Measurements from ENCODE around the gene GANC.

Gene GANC

DNA sequence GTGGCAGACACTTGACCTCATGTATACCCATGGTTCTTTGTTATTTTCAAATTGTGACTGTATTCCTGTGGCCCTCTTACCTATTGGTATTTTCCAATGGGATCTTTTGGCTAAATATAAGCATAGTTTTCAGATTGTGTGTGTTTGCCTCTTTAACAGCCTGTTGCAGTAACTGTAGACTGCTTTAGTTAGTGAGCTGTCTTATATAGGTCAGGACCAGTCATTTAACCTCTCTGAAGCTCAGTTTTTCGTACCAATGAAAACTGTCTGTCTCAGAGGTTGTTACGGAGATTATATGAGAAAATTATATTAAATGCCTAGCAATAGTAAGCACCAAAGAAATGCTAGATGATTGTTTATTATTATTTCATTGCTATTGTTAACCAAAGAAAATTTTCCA, 57.0 kb downstream of the GANC start:
- no peak overlapping the region for H2BK12ac ChIP-seq (ENCODE audit: low read length)
- no peak overlapping the region for H2AK5ac ChIP-seq (ENCODE audit: low read depth, low read length)
- no peak overlapping the region for H3K4me3 ChIP-seq (ENCODE audit: low read length in 2 of 2)
- no peak overlapping the region for H2AFZ ChIP-seq (ENCODE audit: low read length)
- H2BK5ac ChIP-seq (ENCODE audit: low read length) = no peak overlapping the region
- H3K23ac ChIP-seq (ENCODE audit: low read depth, low read length, poor library complexity) = no peak overlapping the region
- peaks cover 0 to 3% of the 10 kb centered on the region in 2 donors for H3K36me3 ChIP-seq (replicated peaks in 1 of 2; ENCODE audit: control insufficient read depth in 2 of 2, insufficient read depth in 2 of 2, low read length in 2 of 2)
- H4K91ac ChIP-seq (ENCODE audit: low read depth, low read length, poor library complexity) = no peak overlapping the region
- no peak overlapping the region for H2BK120ac ChIP-seq (ENCODE audit: low read depth, low read length)
- H3K79me1 ChIP-seq (ENCODE audit: low read depth, low read length) = no peaks in the 10 kb centered on the region
- DNase-seq (ENCODE audit: low spot score) = no peak
- no peak overlapping the region for H3K27ac ChIP-seq (replicated peaks; ENCODE audit: low read length)
- H3K9me3 ChIP-seq (replicated peaks in 1 of 2; ENCODE audit: control insufficient read depth in 2 of 2, insufficient read depth in 1 of 2, low read depth in 1 of 2, low read length in 2 of 2) = peaks cover 0 to 6% of the 10 kb centered on the region in 2 donors
- H3K9ac ChIP-seq (ENCODE audit: low read depth, low read length, poor library complexity) = no peak overlapping the region
- no peak overlapping the region for H3K18ac ChIP-seq (ENCODE audit: low read length)
- H3K27me3 ChIP-seq (ENCODE audit: control insufficient read depth in 3 of 3, insufficient read depth in 3 of 3, low read depth in 1 of 3, low read length in 3 of 3) = no peaks in the 10 kb centered on the region
- H2BK15ac ChIP-seq (ENCODE audit: low read length) = no peak overlapping the region
- no peaks in the 10 kb centered on the region for H3K4me1 ChIP-seq (ENCODE audit: control insufficient read depth in 2 of 2, insufficient read depth in 1 of 2, low read depth in 1 of 2, low read length in 2 of 2)
- no peak overlapping the region for H3K14ac ChIP-seq (ENCODE audit: low read length)
- WGBS, 2 donors (ENCODE audit: extremely low coverage in 2 of 2, insufficient read length in 2 of 2, insufficient replicate concordance in 1 of 2) = no CpG with 5 or more reads among the region's 2 CpGs
- no peak overlapping the region for H3K4me2 ChIP-seq (ENCODE audit: insufficient read depth, low read length, poor library complexity, severe bottlenecking)
- H4K8ac ChIP-seq (ENCODE audit: low read depth, low read length) = no peak overlapping the region
- no peak overlapping the region for H3K4ac ChIP-seq (ENCODE audit: low read length)

DNA sequence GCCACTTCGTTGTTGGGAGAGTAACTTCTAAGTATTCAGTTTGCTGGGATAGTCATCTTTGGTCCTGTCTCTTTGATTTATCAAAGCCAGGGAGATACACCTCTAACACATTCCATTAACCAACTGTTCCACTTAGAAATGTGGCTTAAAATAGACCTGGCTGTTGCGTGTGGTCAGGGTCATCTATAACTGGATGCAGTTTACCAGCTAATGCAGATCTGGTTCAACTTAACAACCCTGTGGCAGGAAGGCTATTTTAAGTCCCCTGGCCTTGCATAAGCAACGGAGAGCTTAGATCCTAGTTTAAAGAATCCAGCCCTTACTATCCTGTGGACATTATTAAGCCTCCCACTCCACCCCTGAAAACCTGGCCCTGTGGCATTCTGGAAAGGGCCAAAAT, 58.2 kb downstream of the GANC start:
- Histone ChIP-seq H3K4me1 (ENCODE audit: control insufficient read depth in 2 of 2, insufficient read depth in 1 of 2, low read depth in 1 of 2, low read length in 2 of 2) (no peaks in the 10 kb centered on the region), H3K4me2 (ENCODE audit: insufficient read depth, low read length, poor library complexity, severe bottlenecking) (no peak overlapping the region), H3K9me3 (replicated peaks in 1 of 2; ENCODE audit: control insufficient read depth in 2 of 2, insufficient read depth in 1 of 2, low read depth in 1 of 2, low read length in 2 of 2) (peaks cover 0 to 12% of the 10 kb centered on the region in 2 donors), H3K4ac (ENCODE audit: low read length) (no peak overlapping the region), H3K4me3 (ENCODE audit: low read length in 2 of 2) (no peak overlapping the region), H2AFZ (ENCODE audit: low read length) (no peak overlapping the region), H3K27me3 (ENCODE audit: control insufficient read depth in 3 of 3, insufficient read depth in 3 of 3, low read depth in 1 of 3, low read length in 3 of 3) (no peaks in the 10 kb centered on the region), H3K79me1 (ENCODE audit: low read depth, low read length) (no peaks in the 10 kb centered on the region), H3K23ac (ENCODE audit: low read depth, low read length, poor library complexity) (no peak overlapping the region), H3K18ac (ENCODE audit: low read length) (no peak overlapping the region), H3K27ac (replicated peaks; ENCODE audit: low read length) (no peak overlapping the region), H2AK5ac (ENCODE audit: low read depth, low read length) (no peak overlapping the region), H2BK15ac (ENCODE audit: low read length) (no peak overlapping the region), H3K36me3 (replicated peaks in 1 of 2; ENCODE audit: control insufficient read depth in 2 of 2, insufficient read depth in 2 of 2, low read length in 2 of 2) (peaks cover 0 to under 1% of the 10 kb centered on the region in 2 donors), H3K14ac (ENCODE audit: low read length) (no peak overlapping the region), H4K8ac (ENCODE audit: low read depth, low read length) (no peak overlapping the region), H3K9ac (ENCODE audit: low read depth, low read length, poor library complexity) (no peak overlapping the region), H2BK120ac (ENCODE audit: low read depth, low read length) (no peak overlapping the region), H2BK12ac (ENCODE audit: low read length) (no peak overlapping the region), H4K91ac (ENCODE audit: low read depth, low read length, poor library complexity) (no peak overlapping the region), H2BK5ac (ENCODE audit: low read length) (no peak overlapping the region)
- DNase-seq (ENCODE audit: low spot score) = no peak
- WGBS, 2 donors (ENCODE audit: extremely low coverage in 2 of 2, insufficient read length in 2 of 2, insufficient replicate concordance in 1 of 2) = no CpG with 5 or more reads among the region's 3 CpGs

DNA sequence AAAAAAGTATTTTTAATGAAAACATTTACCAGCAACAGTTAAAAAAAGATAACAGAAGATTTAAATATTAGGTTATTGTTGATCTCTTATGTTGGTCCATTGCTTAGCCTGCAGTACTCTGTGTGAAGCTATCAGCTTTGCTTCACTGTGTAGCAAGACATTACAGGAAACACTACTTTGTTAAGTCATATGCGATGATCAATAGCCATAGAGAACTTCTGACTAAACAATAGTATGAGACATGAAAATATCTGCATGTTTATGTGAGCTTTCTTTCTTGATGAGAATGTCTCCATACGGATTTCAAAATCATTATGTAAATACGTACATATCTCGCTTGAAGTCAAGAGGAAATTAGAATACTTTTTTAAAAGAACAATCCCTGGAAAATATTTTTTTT, 59.3 kb downstream of the GANC start:
- Histone ChIP-seq H3K4ac (ENCODE audit: low read length) (no peak overlapping the region), H3K4me1 (ENCODE audit: control insufficient read depth in 2 of 2, insufficient read depth in 1 of 2, low read depth in 1 of 2, low read length in 2 of 2) (no peaks in the 10 kb centered on the region), H4K91ac (ENCODE audit: low read depth, low read length, poor library complexity) (no peak overlapping the region), H3K4me3 (ENCODE audit: low read length in 2 of 2) (no peak overlapping the region), H2BK15ac (ENCODE audit: low read length) (no peak overlapping the region), H3K9ac (ENCODE audit: low read depth, low read length, poor library complexity) (no peak overlapping the region), H2BK12ac (ENCODE audit: low read length) (no peak overlapping the region), H3K27ac (replicated peaks; ENCODE audit: low read length) (no peak overlapping the region), H2AFZ (ENCODE audit: low read length) (no peak overlapping the region), H3K18ac (ENCODE audit: low read length) (no peak overlapping the region), H3K14ac (ENCODE audit: low read length) (no peak overlapping the region), H4K8ac (ENCODE audit: low read depth, low read length) (no peak overlapping the region), H3K9me3 (replicated peaks in 1 of 2; ENCODE audit: control insufficient read depth in 2 of 2, insufficient read depth in 1 of 2, low read depth in 1 of 2, low read length in 2 of 2) (peaks cover 0 to 12% of the 10 kb centered on the region in 2 donors), H3K79me1 (ENCODE audit: low read depth, low read length) (no peaks in the 10 kb centered on the region), H3K36me3 (replicated peaks in 1 of 2; ENCODE audit: control insufficient read depth in 2 of 2, insufficient read depth in 2 of 2, low read length in 2 of 2) (no peaks in the 10 kb centered on the region), H3K27me3 (ENCODE audit: control insufficient read depth in 3 of 3, insufficient read depth in 3 of 3, low read depth in 1 of 3, low read length in 3 of 3) (no peaks in the 10 kb centered on the region), H2BK120ac (ENCODE audit: low read depth, low read length) (no peak overlapping the region), H2AK5ac (ENCODE audit: low read depth, low read length) (no peak overlapping the region), H3K4me2 (ENCODE audit: insufficient read depth, low read length, poor library complexity, severe bottlenecking) (no peak overlapping the region), H2BK5ac (ENCODE audit: low read length) (no peak overlapping the region), H3K23ac (ENCODE audit: low read depth, low read length, poor library complexity) (no peak overlapping the region)
- WGBS, 2 donors (ENCODE audit: extremely low coverage in 2 of 2, insufficient read length in 2 of 2, insufficient replicate concordance in 1 of 2) = no CpG with 5 or more reads among the region's 4 CpGs
- no peak for DNase-seq (ENCODE audit: low spot score)

DNA sequence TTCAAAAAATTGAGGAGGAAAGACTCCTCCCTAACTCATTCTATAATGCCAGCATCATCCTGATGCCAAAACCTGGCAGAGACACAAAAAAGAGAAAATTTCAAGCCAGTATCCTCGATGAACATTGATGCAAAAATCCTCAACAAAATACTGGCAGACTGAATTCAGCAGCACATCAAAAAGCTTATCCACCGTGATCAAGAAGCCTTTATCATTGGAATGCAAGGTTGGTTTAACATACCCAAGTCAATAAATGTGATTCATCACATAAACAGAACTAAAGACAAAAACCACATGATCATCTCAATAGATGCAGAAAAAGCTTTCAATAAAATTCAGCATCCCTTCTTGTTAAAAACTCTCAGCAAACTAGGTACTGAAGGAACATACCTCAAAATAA, 62.1 kb downstream of the GANC start:
- Histone ChIP-seq H4K8ac (ENCODE audit: low read depth, low read length) (no peak overlapping the region), H2BK120ac (ENCODE audit: low read depth, low read length) (no peak overlapping the region), H2BK5ac (ENCODE audit: low read length) (no peak overlapping the region), H3K4me1 (ENCODE audit: control insufficient read depth in 2 of 2, insufficient read depth in 1 of 2, low read depth in 1 of 2, low read length in 2 of 2) (no peaks in the 10 kb centered on the region), H2BK12ac (ENCODE audit: low read length) (no peak overlapping the region), H3K4me2 (ENCODE audit: insufficient read depth, low read length, poor library complexity, severe bottlenecking) (no peak overlapping the region), H3K9me3 (replicated peaks in 1 of 2; ENCODE audit: control insufficient read depth in 2 of 2, insufficient read depth in 1 of 2, low read depth in 1 of 2, low read length in 2 of 2) (peaks cover 0 to 12% of the 10 kb centered on the region in 2 donors), H3K36me3 (replicated peaks in 1 of 2; ENCODE audit: control insufficient read depth in 2 of 2, insufficient read depth in 2 of 2, low read length in 2 of 2) (no peaks in the 10 kb centered on the region), H3K27me3 (ENCODE audit: control insufficient read depth in 3 of 3, insufficient read depth in 3 of 3, low read depth in 1 of 3, low read length in 3 of 3) (no peaks in the 10 kb centered on the region), H3K18ac (ENCODE audit: low read length) (no peak overlapping the region), H3K23ac (ENCODE audit: low read depth, low read length, poor library complexity) (no peak overlapping the region), H3K79me1 (ENCODE audit: low read depth, low read length) (no peaks in the 10 kb centered on the region), H3K4me3 (ENCODE audit: low read length in 2 of 2) (no peak overlapping the region), H4K91ac (ENCODE audit: low read depth, low read length, poor library complexity) (no peak overlapping the region), H3K9ac (ENCODE audit: low read depth, low read length, poor library complexity) (no peak overlapping the region), H2AFZ (ENCODE audit: low read length) (no peak overlapping the region), H2BK15ac (ENCODE audit: low read length) (no peak overlapping the region), H3K27ac (replicated peaks; ENCODE audit: low read length) (no peak overlapping the region), H3K14ac (ENCODE audit: low read length) (no peak overlapping the region), H2AK5ac (ENCODE audit: low read depth, low read length) (no peak overlapping the region), H3K4ac (ENCODE audit: low read length) (no peak overlapping the region)
- WGBS, 2 donors (ENCODE audit: extremely low coverage in 2 of 2, insufficient read length in 2 of 2, insufficient replicate concordance in 1 of 2) = no CpG with 5 or more reads among the region's 2 CpGs
- no peak for DNase-seq (ENCODE audit: low spot score)

All from neuronal stem cell (in vitro differentiated cells).